Testis (tissue), 3 donors: ENCODE data around the gene C13orf42. TPM values are rescaled to one million over a fixed set of nuclear protein-coding genes. Genes with fewer than 3 reads are reported as not detected.

Experiments
- DNase-seq: peaks from one replicate; pipeline ENCODE4 v3.0.0-alpha.2; 2019
- H3K27ac ChIP-seq, 2 donors: fragments of 200-600 bp; sonication (generic); one replicate each; pipeline ENCODE4 v1.5.1; 2019
- H3K27me3 ChIP-seq: fragments of 200-600 bp; sonication (generic); one replicate; pipeline ENCODE4 v1.5.1; 2019
- H3K36me3 ChIP-seq: fragments of 200-600 bp; sonication (generic); one replicate; pipeline ENCODE4 v1.5.1; 2017; ENCODE audit warnings: low read depth; ENCODE audit errors: missing control alignments
- H3K4me1 ChIP-seq: fragments of 200-600 bp; sonication (generic); one replicate; pipeline ENCODE4 v1.5.1; 2019
- H3K4me3 ChIP-seq, 2 donors: fragments of 200-600 bp; sonication (generic); one replicate each; pipeline ENCODE4 v1.5.1; 2017 to 2019
- H3K9me3 ChIP-seq: fragments of 200-600 bp; sonication (generic); one replicate; pipeline ENCODE4 v1.5.1; 2017
- CTCF ChIP-seq, 3 experiments: fragments of 450-650 bp in 2 of 3; fragments of 200-600 bp in 1 of 3; sonication (generic) in 1 of 3; IDR thresholded peaks; one replicate each; pipeline ENCODE4 v1.5.1; 2016 to 2019; ENCODE audit warnings: antibody characterized with exemption in 3 of 3, mild to moderate bottlenecking in 2 of 3, moderate library complexity in 1 of 3
- POLR2A ChIP-seq: fragments of 450-650 bp; IDR thresholded peaks from one replicate; pipeline ENCODE4 v1.6.1; 2017; ENCODE audit warnings: antibody characterized with exemption, mild to moderate bottlenecking, moderate library complexity
- WGBS, 2 donors: methylation state at CpG; one replicate each; pipeline ENCODE4 v1.1.5; 2018; 5-methylcytosine and 5-hydroxymethylcytosine counted together
- intact Hi-C: fragments of 100-400 bp; cut with DNase I; formaldehyde crosslinking; loops from one replicate; pipeline ENCODE4 v1.15.1; 2023; ENCODE audit warnings: low total_unique reads
- polyA plus RNA-seq: library from polyadenylated mRNA; stranded (reverse); fragments of 350-450 nt; fragmentation: Illumina TruSeq; extraction: RNeasy Lipid Tissue Mini Kit (QIAGEN cat#74804); gene quantifications from one replicate; pipeline ENCODE4 v1.2.3, GENCODE V29; 2014; ENCODE audit warnings: low read depth, low replicate concordance; ENCODE audit not compliant: insufficient read depth
- total RNA-seq, 2 donors: library from RNA; depleted of rRNA; stranded (reverse); fragments of >200 nt; gene quantifications; one replicate each; pipeline ENCODE4 v1.2.3, GENCODE V29; 2016

The C13orf42 gene
- total and polyA plus RNA-seq, 3 donors from 2014 or later, result 0.65 to 1.9 (median 1.8) TPM

- no peaks in the 10 kb centered on the region for H3K9me3 ChIP-seq
- 96% methylated on average over 4 of the region's 4 CpGs for WGBS, 2 donors
- TF ChIP-seq POLR2A, result no peak
- TF ChIP-seq CTCF (IDR thresholded peaks at IDR 0.05), result no peak
- intact Hi-C loops, result no loop called here
- no peak overlapping the region for H3K4me3 ChIP-seq
- no peaks in the 10 kb centered on the region for H3K27me3 ChIP-seq
- DNase-seq, result no peak
- H3K4me1 ChIP-seq, result no peaks in the 10 kb centered on the region
- H3K36me3 ChIP-seq, result no peaks in the 10 kb centered on the region
- H3K27ac ChIP-seq, result no peak overlapping the region
These were observed 69.9 kb downstream of the C13orf42 start for GRCh38 chr13:51041126-51041525.

- H3K36me3 ChIP-seq, result no peaks in the 10 kb centered on the region
- no peak overlapping the region for H3K27ac ChIP-seq
- H3K9me3 ChIP-seq, result no peaks in the 10 kb centered on the region
- no peak for TF ChIP-seq POLR2A
- TF ChIP-seq CTCF (IDR thresholded peaks at IDR 0.05), result no peak
- no peaks in the 10 kb centered on the region for H3K27me3 ChIP-seq
- DNase-seq, result no peak
- intact Hi-C loops, result no loop called here
- no peak overlapping the region for H3K4me3 ChIP-seq
- no peaks in the 10 kb centered on the region for H3K4me1 ChIP-seq
- WGBS, 2 donors, result 82 to 87% methylated on average over 7 of the region's 7 CpGs
These were observed 70.6 kb downstream of the C13orf42 start for GRCh38 chr13:51040431-51040830.

DNA sequence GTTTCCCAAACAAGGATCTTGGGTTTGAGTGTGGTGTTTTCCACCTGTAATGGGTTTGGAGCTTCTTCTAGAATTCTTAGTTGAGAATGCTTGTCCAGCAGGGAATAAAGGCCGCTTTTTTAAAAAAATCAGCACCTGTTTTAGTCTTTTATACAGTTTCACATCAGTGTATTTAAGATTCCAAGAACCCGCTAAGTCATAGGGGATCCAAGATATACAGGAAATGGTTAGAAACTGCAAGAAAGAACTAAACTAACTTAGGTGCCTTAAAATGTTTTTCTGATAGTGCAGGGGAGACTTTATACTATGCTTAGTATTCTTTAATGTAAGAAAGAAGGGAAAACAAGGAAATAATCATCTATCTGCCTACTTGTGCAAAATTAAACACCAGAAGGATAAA is 74.7 kb downstream of the C13orf42 start:
- intact Hi-C loops, result no loop called here
- no peak for DNase-seq
- H3K27ac ChIP-seq, result no peak overlapping the region
- no peak overlapping the region for H3K4me3 ChIP-seq
- 88% methylated on average over 2 of the region's 2 CpGs for WGBS, 2 donors
- no peaks in the 10 kb centered on the region for H3K27me3 ChIP-seq
- TF ChIP-seq CTCF (IDR thresholded peaks at IDR 0.05), result no peak
- H3K36me3 ChIP-seq, result no peaks in the 10 kb centered on the region
- H3K9me3 ChIP-seq, result no peaks in the 10 kb centered on the region
- H3K4me1 ChIP-seq, result no peaks in the 10 kb centered on the region

- 77 to 82% methylated on average over 2 of the region's 2 CpGs for WGBS, 2 donors
- no peak for DNase-seq
- H3K36me3 ChIP-seq, result no peaks in the 10 kb centered on the region
- no peaks in the 10 kb centered on the region for H3K4me1 ChIP-seq
- TF ChIP-seq CTCF (IDR thresholded peaks at IDR 0.05) (no peak), POLR2A (no peak)
- no peaks in the 10 kb centered on the region for H3K27me3 ChIP-seq
- H3K27ac ChIP-seq, result no peak overlapping the region
- no peaks in the 10 kb centered on the region for H3K9me3 ChIP-seq
- H3K4me3 ChIP-seq, result no peak overlapping the region
- intact Hi-C loops, result no loop called here
These were observed 75.1 kb downstream of the C13orf42 start for GRCh38 chr13:51035978-51036377.

- intact Hi-C loops, result no loop called here
- H3K36me3 ChIP-seq, result no peaks in the 10 kb centered on the region
- no peaks in the 10 kb centered on the region for H3K27me3 ChIP-seq
- 93 to 95% methylated on average over 4 of the region's 4 CpGs for WGBS, 2 donors
- no peaks in the 10 kb centered on the region for H3K9me3 ChIP-seq
- DNase-seq, result no peak
- H3K4me3 ChIP-seq, result no peak overlapping the region
- H3K27ac ChIP-seq, result no peak overlapping the region
- H3K4me1 ChIP-seq, result no peaks in the 10 kb centered on the region
- TF ChIP-seq POLR2A, result no peak
- TF ChIP-seq CTCF (IDR thresholded peaks at IDR 0.05), result no peak
These were observed 75.6 kb downstream of the C13orf42 start for GRCh38 chr13:51035469-51035868.
